HepG2 (cell line): ENCODE measurements around the gene SLC25A48. TPM values are rescaled to one million over a fixed set of nuclear protein-coding genes. Genes with fewer than 3 reads are reported as not detected.
A peak's percentile ranks its signal among the peaks of the same experiment; 100 is the strongest.

Experiments used
- ARNT ChIP-seq: fragments of 450-650 bp; IDR thresholded peaks from 2 replicates; pipeline ENCODE4 v1.6.1; 2017
- CAMTA2 ChIP-seq: sonication (generic); formaldehyde crosslinking; IDR thresholded peaks from 2 replicates; pipeline ENCODE4 v1.4.0; 2020; ENCODE audit warnings: mild to moderate bottlenecking, missing genetic modification reagents, borderline replicate concordance
- FOXK1 ChIP-seq: sonication (generic); formaldehyde crosslinking; IDR thresholded peaks from 2 replicates; pipeline ENCODE4 v1.4.0; 2020; ENCODE audit warnings: low read depth, missing genetic modification reagents, borderline replicate concordance
- GATAD2A ChIP-seq: IDR thresholded peaks from 2 replicates; pipeline ENCODE4 v1.6.1; 2016
- GTF3A ChIP-seq: sonication (generic); formaldehyde crosslinking; conservative IDR thresholded peaks from 2 replicates; pipeline ENCODE4 v1.4.0; 2020; ENCODE audit warnings: mild to moderate bottlenecking, missing genetic modification reagents
- JUNB ChIP-seq: sonication (generic); formaldehyde crosslinking; IDR thresholded peaks from 2 replicates; pipeline ENCODE4 v1.8.0; 2022; ENCODE audit warnings: missing genetic modification reagents, mild to moderate bottlenecking, borderline replicate concordance
- MATR3 ChIP-seq: sonication (generic); formaldehyde crosslinking; IDR thresholded peaks from 2 replicates; pipeline ENCODE4 v1.4.0; 2020; ENCODE audit warnings: missing genetic modification reagents
- MIER3 ChIP-seq: IDR thresholded peaks from 2 replicates; pipeline ENCODE4 v1.6.1; 2016; ENCODE audit warnings: missing compliant biosample characterization, borderline replicate concordance
- SMAD1 ChIP-seq: sonication (generic); formaldehyde crosslinking; IDR thresholded peaks from 2 replicates; pipeline ENCODE4 v1.4.0; 2020; ENCODE audit warnings: missing genetic modification reagents, low read depth, mild to moderate bottlenecking, borderline replicate concordance
- SRF ChIP-seq: IDR thresholded peaks from 2 replicates; pipeline ENCODE4 v1.6.1; 2011; ENCODE audit warnings: mild to moderate bottlenecking, low read depth, low read length, moderate library complexity
- ZMYM4 ChIP-seq: sonication (generic); formaldehyde crosslinking; IDR thresholded peaks from 2 replicates; pipeline ENCODE4 v1.8.1; 2023; ENCODE audit warnings: mild to moderate bottlenecking, missing genetic modification reagents
- ZNF10 ChIP-seq: sonication (generic); formaldehyde crosslinking; IDR thresholded peaks from 2 replicates; pipeline ENCODE4 v1.4.0; 2020; ENCODE audit warnings: mild to moderate bottlenecking, low read depth, missing genetic modification reagents, borderline replicate concordance
- ZNF225 ChIP-seq: sonication (generic); formaldehyde crosslinking; IDR thresholded peaks from 2 replicates; pipeline ENCODE4 v1.4.0; 2020; ENCODE audit warnings: mild to moderate bottlenecking, missing genetic modification reagents
- ZNF263 ChIP-seq: sonication (generic); formaldehyde crosslinking; IDR thresholded peaks from 2 replicates; pipeline ENCODE4 v1.4.0; 2020; ENCODE audit warnings: missing genetic modification reagents
- ZNF354B ChIP-seq: sonication (generic); formaldehyde crosslinking; IDR thresholded peaks from 2 replicates; pipeline ENCODE4 v1.8.0; 2022; ENCODE audit warnings: mild to moderate bottlenecking, missing genetic modification reagents
- ZNF737 ChIP-seq: sonication (generic); formaldehyde crosslinking; IDR thresholded peaks from 2 replicates; pipeline ENCODE4 v1.5.0; 2020; ENCODE audit warnings: missing genetic modification reagents, mild to moderate bottlenecking, borderline replicate concordance
- ZNF761 ChIP-seq: sonication (generic); formaldehyde crosslinking; conservative IDR thresholded peaks from 2 replicates; pipeline ENCODE4 v1.4.0; 2020; ENCODE audit warnings: mild to moderate bottlenecking, missing genetic modification reagents
- polyA plus RNA-seq, 8 experiments: library from polyadenylated mRNA; depleted of rRNA in 3 of 8; stranded (reverse) in 7 of 8; unstranded in 1 of 8; fragments of >200 nt; fragmentation: Illumina TruSeq in 4 of 8; extraction: Trizol in 4 of 8; gene quantifications; 2 replicates each; pipeline versions ENCODE4 v1.2.1 to v1.2.3, GENCODE V29; 2011 to 2016; ENCODE audit warnings: low read depth in 4 of 8, missing spikeins in 1 of 8, mixed read lengths in 1 of 8; ENCODE audit not compliant: insufficient read depth in 1 of 8
- total RNA-seq, 5 experiments: library from RNA; depleted of rRNA; stranded (reverse); fragments of >200 nt; fragmentation: Illumina TruSeq; extraction: Trizol; gene quantifications; 2 replicates each; pipeline ENCODE4 v1.2.3, GENCODE V29; 2016; ENCODE audit warnings: low read depth in 1 of 5
- TF ChIP-seq, protein P1 (sequence below): sonication (generic); formaldehyde crosslinking; IDR thresholded peaks from 2 replicates; pipeline ENCODE4 v1.5.0; 2020; ENCODE audit warnings: missing genetic modification reagents
- TF ChIP-seq, protein P2 (sequence below): sonication (generic); formaldehyde crosslinking; IDR thresholded peaks from 2 replicates; pipeline ENCODE4 v1.8.0; 2022; ENCODE audit warnings: missing genetic modification reagents, mild to moderate bottlenecking, moderate library complexity, borderline replicate concordance
- TF ChIP-seq, protein P3 (sequence below): sonication (generic); formaldehyde crosslinking; IDR thresholded peaks from 2 replicates; pipeline ENCODE4 v1.8.0; 2022; ENCODE audit warnings: mild to moderate bottlenecking, missing genetic modification reagents
- TF ChIP-seq, protein P4 (sequence below): sonication (generic); formaldehyde crosslinking; IDR thresholded peaks from 2 replicates; pipeline ENCODE4 v1.8.1; 2023; ENCODE audit warnings: mild to moderate bottlenecking, missing genetic modification reagents, borderline replicate concordance
- TF ChIP-seq, protein P5 (sequence below): sonication (generic); formaldehyde crosslinking; conservative IDR thresholded peaks from 2 replicates; pipeline ENCODE4 v1.5.0; 2020; ENCODE audit warnings: missing genetic modification reagents

The SLC25A48 gene
- total and polyA plus RNA-seq, 2 of the 13 experiments (the other 11 are each of a cell fraction or from before 2014, with no cell fraction given): 0.17 to 4.5 TPM

DNA sequence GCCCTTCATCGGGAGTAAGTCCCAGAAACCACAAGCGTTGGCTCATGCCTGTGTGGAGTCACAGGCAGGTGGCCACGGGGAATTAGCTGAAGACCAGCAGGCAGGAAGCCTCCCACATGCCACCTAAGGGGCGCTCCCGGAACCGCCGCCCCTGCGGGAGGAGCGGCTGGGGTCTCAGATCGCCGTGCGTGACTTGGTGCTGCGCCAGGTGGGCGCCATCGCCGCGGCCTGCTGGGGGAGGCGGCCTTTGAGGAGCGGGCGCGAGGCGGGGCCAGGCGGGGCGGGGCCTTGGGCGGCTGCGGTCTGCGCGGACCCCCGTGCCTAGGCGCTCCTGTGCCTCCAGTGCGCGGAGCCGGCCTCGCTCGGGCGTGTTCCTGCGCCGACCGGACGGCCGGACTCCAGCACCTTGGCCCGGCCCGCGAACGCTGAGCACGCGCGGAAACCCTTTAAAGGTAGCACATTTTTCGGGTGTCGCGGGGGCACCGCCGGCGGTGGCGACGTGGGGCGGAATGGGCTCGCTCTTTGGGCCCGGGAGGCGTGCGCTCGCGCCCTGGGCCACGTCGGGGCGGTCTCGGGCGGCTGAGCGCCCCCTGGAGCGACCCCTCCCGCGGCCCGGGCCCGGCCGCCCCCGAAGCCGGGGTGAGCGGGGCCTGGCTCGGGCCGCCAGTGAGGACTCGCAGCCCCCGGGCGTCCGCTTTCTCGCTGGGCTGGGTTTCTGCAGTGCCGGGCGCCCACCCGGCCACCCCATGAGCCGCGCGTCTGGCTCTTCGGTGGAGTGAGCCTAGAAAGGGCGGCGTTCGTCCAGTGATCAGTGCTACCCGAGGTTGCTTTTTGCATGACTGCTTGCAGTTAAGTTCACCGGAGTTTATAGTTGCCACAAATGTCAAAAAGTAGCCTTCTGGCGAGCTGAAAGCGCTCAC is 95.8 kb downstream of the SLC25A48 start (continued):
- TF ChIP-seq SRF (no peak), ZNF225 (CRISPR knock-in tag) (peak; percentile 22; the same call in 1 of the 2 replicates), MATR3 (CRISPR knock-in tag) (no peak), ARNT (no peak), ZNF737 (CRISPR knock-in tag) (no peak), JUNB (CRISPR knock-in tag) (no peak), FOXK1 (CRISPR knock-in tag) (no peak), CAMTA2 (no peak), ZNF263 (peak; percentile 13; the same call in 1 of the 2 replicates), ZNF10 (CRISPR knock-in tag) (no peak), ZMYM4 (CRISPR knock-in tag) (peak; percentile 72), GATAD2A (CRISPR knock-in tag) (no peak; the same call in 1 of the 2 replicates), ZNF354B (CRISPR knock-in tag) (0 out of 2 replicates have a peak, but pooled peaks have one; percentile 74), SMAD1 (CRISPR knock-in tag) (no peak), MIER3 (CRISPR knock-in tag) (no peak), ZNF761 (CRISPR knock-in tag) (no peak), GTF3A (no peak)
- TF ChIP-seq, protein P1, sequence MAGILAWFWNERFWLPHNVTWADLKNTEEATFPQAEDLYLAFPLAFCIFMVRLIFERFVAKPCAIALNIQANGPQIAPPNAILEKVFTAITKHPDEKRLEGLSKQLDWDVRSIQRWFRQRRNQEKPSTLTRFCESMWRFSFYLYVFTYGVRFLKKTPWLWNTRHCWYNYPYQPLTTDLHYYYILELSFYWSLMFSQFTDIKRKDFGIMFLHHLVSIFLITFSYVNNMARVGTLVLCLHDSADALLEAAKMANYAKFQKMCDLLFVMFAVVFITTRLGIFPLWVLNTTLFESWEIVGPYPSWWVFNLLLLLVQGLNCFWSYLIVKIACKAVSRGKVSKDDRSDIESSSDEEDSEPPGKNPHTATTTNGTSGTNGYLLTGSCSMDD (CRISPR knock-in tag): no peak
- TF ChIP-seq, protein P2, sequence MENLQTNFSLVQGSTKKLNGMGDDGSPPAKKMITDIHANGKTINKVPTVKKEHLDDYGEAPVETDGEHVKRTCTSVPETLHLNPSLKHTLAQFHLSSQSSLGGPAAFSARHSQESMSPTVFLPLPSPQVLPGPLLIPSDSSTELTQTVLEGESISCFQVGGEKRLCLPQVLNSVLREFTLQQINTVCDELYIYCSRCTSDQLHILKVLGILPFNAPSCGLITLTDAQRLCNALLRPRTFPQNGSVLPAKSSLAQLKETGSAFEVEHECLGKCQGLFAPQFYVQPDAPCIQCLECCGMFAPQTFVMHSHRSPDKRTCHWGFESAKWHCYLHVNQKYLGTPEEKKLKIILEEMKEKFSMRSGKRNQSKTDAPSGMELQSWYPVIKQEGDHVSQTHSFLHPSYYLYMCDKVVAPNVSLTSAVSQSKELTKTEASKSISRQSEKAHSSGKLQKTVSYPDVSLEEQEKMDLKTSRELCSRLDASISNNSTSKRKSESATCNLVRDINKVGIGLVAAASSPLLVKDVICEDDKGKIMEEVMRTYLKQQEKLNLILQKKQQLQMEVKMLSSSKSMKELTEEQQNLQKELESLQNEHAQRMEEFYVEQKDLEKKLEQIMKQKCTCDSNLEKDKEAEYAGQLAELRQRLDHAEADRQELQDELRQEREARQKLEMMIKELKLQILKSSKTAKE (CRISPR knock-in tag): no peak
- TF ChIP-seq, protein P3, sequence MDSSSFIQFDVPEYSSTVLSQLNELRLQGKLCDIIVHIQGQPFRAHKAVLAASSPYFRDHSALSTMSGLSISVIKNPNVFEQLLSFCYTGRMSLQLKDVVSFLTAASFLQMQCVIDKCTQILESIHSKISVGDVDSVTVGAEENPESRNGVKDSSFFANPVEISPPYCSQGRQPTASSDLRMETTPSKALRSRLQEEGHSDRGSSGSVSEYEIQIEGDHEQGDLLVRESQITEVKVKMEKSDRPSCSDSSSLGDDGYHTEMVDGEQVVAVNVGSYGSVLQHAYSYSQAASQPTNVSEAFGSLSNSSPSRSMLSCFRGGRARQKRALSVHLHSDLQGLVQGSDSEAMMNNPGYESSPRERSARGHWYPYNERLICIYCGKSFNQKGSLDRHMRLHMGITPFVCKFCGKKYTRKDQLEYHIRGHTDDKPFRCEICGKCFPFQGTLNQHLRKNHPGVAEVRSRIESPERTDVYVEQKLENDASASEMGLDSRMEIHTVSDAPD (CRISPR knock-in tag): 0 out of 2 replicates have a peak, but pooled peaks have one; percentile 40
- TF ChIP-seq, protein P4, sequence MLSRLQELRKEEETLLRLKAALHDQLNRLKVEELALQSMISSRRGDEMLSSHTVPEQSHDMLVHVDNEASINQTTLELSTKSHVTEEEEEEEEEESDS (CRISPR knock-in tag): 0 out of 2 replicates have a peak, but pooled peaks have one; percentile 46
- TF ChIP-seq, protein P5, sequence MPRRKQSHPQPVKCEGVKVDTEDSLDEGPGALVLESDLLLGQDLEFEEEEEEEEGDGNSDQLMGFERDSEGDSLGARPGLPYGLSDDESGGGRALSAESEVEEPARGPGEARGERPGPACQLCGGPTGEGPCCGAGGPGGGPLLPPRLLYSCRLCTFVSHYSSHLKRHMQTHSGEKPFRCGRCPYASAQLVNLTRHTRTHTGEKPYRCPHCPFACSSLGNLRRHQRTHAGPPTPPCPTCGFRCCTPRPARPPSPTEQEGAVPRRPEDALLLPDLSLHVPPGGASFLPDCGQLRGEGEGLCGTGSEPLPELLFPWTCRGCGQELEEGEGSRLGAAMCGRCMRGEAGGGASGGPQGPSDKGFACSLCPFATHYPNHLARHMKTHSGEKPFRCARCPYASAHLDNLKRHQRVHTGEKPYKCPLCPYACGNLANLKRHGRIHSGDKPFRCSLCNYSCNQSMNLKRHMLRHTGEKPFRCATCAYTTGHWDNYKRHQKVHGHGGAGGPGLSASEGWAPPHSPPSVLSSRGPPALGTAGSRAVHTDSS (CRISPR knock-in tag): no peak
